GM12874 (cell line): ENCODE data around the gene SIPA1L3.

Experiments
- CTCF ChIP-seq: IDR thresholded peaks from 2 replicates; pipeline ENCODE4 v1.5.1; 2011; ENCODE audit warnings: low read depth, mild to moderate bottlenecking, control low read depth, low read length, moderate library complexity; ENCODE audit not compliant: insufficient read depth

SIPA1L3 gene

GRCh38 chr19:37994823-37995130, 87.8 kb downstream of the SIPA1L3 start:
- no peak for TF ChIP-seq CTCF

DNA sequence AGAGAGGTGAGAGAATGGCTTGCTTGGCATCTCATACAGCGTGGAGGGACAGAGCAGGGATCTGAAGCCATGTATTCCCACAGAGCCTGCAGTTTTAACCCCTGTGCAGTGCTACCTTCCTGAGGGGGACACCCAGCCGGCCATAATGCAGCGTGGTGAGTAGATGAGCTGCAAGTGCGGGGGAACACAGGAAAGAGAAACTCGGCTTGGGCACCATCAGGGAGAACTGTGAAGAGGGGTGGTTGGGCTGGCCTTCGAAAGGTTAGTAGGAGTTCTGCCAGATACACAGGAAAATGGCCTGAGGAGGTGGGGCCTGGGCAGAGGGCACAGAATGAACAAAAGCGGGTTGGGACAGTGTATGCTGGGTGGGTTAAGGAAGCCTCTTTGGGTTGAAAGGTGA, 88.3 kb downstream of the SIPA1L3 start:
- no peak for TF ChIP-seq CTCF

GRCh38 chr19:37997911-37998344, 90.9 kb downstream of the SIPA1L3 start:
- no peak for TF ChIP-seq CTCF

DNA sequence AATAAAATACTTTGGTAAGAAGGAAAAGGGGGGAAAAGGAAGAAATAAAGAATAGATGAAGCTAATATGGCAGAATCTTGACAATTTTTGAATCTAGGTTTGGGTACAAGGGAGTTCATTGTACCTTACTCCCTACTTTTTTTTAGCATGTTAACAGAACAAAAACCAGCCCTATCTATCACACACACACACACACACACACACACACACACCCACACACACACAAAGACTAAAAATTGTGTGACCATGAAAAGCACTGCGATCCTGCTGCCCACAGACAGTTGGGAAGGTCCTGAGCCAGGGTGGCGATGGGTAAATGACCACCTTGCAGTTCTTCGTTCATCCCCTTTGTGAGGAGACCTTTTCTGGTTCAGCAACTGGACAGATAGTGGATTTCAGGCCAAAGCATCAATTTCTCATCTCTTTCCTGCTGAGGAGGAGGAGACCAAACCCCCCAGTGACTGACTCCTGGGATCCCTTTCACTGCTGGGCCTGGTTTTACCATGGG, 91.8 kb downstream of the SIPA1L3 start:
- TF ChIP-seq CTCF: no peak

DNA sequence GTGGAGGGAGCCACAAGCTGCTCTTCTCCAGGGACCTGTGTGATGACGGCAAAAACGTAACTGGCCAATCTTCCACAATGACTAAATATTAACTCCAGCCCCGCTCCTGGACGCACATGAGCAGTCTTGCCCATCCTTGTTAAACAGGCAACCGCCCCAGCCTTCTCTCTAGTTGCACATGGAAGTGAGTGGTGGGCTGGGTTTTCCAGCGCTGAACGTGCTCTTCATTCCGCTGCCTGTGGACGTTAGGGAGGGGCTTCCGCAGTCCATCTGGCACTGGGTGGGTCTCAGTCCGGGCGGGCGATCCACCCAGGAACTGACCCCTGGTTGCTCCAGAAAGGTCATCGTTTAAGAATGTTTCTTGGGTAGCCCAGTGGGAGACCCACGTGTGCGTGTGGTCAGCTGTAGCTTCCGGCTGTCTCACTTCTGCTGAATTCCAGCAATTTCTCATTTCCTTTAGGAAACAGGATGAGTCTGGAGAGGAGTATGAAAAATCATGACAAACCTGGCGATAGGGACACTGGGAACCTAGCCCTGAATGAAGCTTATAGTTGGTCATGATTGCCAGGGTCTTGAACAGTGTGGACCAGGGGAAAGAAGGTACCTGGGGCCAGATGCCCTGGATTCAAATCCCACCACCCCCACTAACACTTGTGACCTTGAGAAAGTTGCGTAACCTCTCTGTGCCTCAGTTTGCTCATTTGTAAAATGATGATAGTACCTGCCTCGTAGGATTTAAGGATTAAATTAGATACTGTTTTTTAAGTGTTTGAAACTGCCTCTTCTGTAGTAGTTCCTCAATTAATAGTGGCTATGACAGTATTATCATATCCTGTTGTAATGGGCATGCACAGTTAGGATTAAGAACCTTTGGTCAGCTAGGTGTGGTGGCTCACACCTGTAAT, 92.6 kb downstream of the SIPA1L3 start:
- TF ChIP-seq CTCF: no peak

- no peak for TF ChIP-seq CTCF
These were observed 94.3 kb downstream of the SIPA1L3 start for GRCh38 chr19:38001158-38001781.

- TF ChIP-seq CTCF: no peak
These were observed 96.6 kb downstream of the SIPA1L3 start for GRCh38 chr19:38003438-38004185.
